HG02852 (cell line): ENCODE data around the gene ADH1A.
"Not testable (repeated sequence)": the region's sequence is repeated elsewhere in the genome, so short reads cannot be mapped to it uniquely, and the experiment has no call there.

ENCODE experiments used
- ATAC-seq: cut with Tn5 transposase; IDR thresholded peaks from one replicate; pipeline ENCODE4 v1.9.1; 2021; ENCODE audit warnings: mild to moderate bottlenecking, moderate library complexity; ENCODE audit not compliant: unreplicated experiment

Gene ADH1A

DNA sequence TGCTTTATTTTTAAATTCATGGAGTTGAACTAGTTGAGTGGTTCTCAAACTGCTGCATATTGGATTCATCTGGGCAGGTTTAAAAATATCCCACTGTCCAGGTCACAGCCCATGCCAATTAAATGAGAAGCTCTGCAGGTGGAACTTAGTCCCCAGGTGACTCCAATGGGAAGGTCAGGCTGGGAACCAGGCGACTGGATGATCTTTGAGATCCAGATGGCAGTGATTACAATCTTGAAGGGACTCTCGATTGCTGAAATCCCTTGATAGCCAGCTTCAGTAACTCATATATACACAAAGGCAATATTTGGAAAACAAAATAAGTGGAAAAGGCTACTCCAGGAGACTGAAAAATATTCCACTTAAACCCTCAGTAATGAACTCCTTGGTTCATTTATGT is 8.1 kb downstream of the ADH1A start:
- no peak for ATAC-seq

DNA sequence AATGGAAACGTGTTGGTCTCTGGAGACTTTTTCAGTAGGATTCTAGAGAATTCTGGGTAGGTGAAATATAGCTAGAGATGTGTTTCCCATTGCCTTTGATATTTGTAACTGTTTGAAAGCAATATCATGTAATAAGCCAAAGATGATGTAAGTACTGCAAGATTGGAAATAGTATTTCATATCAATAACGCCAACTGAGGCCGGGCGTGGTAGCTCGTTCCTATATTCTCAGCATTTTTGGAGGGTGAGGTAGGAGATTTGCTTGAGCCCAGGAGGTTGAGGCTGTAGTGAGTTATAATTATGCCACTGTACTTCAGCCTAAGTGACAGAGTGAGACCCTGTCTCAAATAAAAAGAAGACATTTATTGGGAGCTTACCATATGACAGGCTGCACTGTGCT is 9.5 kb downstream of the ADH1A start:
- ATAC-seq = no peak

DNA sequence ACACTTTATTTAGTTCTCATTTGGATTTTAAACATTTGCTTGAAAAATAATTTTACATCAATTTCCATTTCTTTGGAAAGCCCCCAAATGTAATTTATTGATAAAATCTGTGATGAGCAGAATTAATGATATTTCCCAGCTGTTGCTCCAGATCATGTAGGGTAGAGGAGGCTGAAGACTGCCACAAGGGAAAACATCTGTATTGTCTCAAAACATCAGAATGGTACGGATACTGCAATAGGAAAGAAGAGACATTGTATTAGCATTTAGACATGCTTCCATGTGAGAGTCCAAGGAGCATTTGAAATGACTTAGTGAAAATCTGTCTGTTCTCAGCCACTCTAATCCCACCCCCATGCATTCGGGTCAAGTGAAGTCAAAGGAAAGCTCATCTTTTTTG is 14.4 kb downstream of the ADH1A start:
- ATAC-seq = no peak

DNA sequence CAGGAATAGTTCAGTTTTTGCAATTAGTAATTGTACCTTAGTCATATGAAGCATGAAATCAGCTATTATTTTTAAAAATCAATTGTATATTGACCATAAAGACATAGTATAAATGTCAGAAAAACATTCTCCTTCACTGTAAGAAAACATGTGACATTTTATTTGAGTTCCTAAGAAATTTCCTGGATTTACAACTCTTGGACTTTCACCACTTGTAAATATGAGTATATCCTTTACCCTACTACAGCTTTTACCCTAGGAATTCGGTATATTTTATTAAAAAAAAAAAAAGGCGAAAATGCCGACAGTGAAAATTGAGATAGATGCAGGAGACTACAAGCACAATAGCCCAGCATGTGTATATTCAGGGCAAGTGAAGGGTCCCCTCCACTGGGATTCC is 14.9 kb downstream of the ADH1A start:
- ATAC-seq = no peak

DNA sequence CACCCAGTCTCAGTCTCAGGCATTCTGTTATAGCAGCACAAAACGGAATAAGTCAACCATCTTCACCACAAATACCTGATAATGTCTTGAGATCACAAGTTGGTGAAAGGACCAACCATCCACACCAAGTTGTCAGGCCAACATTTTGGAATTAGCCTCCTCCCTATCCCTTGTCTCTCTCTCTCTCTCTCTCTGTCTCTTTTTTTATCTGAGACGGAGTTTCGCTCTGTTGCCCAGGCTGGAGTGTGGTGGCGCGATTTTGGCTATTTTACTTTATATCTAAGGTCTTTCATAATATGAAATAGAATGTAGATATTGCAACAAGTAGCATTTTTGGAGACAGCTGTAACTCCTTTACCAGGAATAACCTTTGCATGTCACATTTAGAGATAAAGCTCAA is 15.7 kb downstream of the ADH1A start:
- ATAC-seq = no peak

DNA sequence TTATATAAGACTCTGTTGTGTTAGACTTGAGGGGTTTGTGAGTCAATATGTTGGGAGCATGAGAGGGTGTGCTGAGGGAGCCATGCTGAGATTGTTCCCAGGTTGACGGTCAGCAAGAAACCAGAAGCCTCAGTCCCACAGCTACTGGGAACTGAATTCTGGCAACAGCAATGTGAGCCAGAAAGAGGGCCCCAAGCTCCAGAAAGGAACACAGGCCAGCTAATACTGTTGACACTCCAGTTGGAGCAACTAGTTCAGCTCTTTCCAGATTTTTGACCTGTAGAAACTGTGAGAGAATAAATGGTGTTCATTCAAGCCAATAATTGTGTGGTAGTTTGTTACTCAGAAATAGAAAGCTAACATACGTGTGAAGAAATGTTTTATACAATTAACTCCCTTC is 17.1 kb downstream of the ADH1A start:
- ATAC-seq = no peak

DNA sequence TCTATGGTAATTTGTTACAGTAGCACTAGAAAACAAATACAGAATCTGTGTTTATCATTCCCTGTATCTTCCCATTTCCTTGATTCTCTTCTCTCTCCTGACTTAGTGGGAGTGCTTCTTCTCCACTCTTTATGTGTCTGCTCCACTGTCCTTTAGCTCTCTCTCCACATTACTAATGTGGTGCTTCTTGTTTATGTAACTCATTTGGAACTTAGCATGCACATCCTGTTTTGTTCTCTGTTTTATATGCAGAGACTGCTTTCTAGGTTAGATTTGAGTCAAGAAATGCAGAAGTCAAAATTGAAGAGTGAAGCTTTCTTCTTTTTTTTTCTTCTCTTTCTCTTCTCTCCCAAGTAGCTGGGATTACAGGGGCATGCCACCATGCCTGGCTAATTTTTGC is 25.9 kb downstream of the ADH1A start:
- ATAC-seq = no peak

DNA sequence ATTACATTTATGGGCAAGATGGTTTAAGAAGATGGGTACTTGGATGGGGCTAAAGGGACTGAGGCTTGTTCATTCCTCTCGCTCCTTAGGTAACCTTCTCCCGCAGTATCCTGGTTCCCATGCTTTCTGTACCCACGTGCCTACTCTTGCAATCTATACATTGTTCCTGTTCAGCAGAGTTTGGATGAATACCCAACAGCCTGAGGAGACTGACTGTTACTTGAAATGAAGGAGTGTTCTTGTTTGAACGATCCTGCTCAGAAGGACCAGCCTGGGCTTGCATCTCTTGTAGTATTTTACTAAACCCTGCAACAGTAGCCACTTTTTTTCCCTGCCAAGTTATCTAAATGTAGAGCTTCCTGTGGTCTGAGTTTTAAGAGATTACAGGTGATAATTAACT is 38.0 kb downstream of the ADH1A start:
- no peak for ATAC-seq

DNA sequence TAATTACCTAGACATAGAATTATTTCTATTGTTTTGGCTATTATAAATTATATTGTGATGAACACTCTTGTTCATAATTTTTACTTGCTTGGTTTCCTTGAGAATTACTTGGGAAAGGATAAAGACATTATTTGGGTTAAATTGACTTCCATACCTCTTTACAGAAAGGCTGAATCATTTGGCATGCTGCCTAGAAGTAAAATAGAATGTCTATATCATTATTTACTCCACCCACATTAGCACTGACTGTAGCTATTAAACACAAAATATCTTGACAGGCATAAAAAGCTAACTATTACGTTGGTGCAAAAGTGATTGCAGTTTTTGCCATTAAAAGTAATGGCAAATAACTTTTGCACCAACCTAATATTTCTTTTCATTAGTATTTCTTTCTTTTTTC is 42.1 kb downstream of the ADH1A start:
- no peak for ATAC-seq

DNA sequence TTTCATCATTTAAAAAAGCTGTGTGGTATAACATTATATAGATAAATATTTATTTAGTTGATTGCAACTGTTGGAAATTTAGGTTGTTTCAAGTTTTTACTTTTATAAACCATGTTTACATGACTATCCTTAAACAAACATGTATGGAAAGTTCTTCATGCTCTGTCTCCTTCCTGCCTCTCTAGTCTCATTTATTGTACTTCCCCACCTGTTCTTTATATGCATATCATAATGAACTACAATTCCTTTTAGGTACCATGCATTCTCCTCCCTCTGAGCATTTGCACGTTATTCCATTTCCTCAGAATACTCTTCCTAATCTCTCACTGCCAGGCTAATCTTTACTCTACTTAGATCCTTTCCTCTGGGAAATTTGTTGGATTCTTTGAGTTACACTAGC is 54.8 kb downstream of the ADH1A start:
- no peak for ATAC-seq

DNA sequence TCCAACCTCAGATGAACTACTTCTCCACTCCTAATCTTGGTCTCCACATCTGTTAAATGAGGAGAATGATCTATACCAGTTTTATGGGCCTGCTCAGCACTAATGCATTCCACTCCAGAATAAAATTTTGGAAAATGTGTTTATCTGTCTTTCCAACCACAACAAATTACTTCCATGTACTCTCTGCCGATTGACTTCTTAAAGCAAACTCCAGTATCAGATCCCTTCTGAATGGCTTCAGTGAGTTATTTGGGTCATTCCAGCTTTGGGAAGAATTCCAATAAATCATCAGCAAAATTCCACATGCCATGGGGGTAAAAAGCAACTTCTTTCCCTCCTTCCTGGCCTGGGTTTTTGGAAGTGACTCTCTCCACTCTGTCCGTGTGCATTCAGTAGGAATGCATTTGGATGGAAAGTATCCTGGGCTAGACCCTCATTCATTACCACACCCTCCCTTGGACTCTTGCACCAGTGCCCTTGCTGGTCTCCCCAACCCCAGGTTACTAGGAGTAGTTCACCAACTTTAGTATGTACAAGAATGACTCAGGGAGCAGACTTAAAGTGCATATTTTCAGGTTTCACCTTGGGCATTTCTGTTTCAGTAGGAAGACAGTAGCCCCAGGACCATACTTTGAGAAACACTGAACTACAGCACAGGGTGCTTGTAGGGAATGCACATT is 56.3 kb downstream of the ADH1A start:
- no peak for ATAC-seq

DNA sequence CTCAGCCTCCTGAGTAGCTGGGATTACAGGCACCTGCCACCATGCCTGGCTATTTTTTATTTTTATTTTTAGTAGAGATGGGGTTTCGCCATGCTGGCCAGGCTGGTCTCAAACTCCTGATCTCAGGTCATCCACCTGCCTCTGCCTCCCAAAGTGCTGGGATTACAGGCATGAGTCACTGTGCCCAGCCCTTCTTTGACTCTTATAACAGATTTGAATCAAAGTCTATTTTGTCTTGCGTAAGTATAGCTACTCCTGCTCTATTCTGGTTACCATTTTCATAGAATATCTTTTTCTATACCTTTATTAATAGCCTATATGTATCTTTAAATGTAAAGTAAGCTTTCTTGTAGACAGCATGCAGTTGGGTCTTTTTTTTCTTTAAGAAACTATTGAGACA is 57.4 kb downstream of the ADH1A start:
- ATAC-seq = not testable (repeated sequence)

DNA sequence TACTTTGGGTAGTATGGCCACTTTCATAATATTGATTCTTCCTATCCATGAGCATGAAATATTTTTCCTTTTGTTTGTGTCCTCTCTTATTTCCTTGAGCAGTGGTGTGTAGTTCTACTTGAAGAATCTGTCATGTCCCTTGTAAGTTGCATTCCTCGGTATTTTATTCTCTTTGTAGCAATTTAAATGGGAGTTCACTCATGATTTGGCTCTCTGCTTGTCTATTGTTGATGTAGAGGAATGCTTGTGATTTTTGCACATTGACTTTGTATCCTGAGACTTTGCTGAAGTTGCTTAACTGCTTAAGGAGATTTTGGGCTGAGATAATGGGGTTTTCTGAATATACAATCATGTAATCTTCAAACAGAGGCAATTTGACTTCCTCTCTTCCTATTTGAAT is 62.1 kb downstream of the ADH1A start:
- ATAC-seq = not testable (repeated sequence)

DNA sequence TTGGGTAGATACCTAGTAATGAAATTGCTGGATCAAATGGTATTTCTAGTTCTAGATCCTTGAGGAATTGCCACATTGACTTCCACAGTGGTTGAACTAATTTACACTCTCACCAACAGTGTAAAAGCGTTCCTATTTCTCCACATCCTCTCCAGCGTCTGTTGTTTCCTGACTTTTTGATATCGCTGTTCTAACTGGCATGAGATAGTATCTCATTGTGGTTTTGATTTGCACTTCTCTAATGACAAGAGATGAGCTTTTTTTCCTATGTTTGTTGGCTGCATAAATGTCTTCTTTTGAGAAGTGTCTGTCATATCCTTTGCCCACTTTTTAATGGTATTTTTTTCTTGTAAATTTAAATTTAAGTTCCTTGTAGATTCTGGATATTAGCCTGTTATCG is 63.1 kb downstream of the ADH1A start:
- not testable (repeated sequence) for ATAC-seq
